Eye (tissue), 1 donor: ENCODE data around the gene NAT14.
A peak's percentile ranks its signal among the peaks of the same experiment; 100 is the strongest.

Experiments used
- DNase-seq: peaks from one replicate; pipeline ENCODE4 v3.0.0-alpha.2; 2015

Gene NAT14

GRCh38 chr19:55472463-55472862 lies 12.5 kb upstream of the NAT14 start:
- no peak for DNase-seq

DNA sequence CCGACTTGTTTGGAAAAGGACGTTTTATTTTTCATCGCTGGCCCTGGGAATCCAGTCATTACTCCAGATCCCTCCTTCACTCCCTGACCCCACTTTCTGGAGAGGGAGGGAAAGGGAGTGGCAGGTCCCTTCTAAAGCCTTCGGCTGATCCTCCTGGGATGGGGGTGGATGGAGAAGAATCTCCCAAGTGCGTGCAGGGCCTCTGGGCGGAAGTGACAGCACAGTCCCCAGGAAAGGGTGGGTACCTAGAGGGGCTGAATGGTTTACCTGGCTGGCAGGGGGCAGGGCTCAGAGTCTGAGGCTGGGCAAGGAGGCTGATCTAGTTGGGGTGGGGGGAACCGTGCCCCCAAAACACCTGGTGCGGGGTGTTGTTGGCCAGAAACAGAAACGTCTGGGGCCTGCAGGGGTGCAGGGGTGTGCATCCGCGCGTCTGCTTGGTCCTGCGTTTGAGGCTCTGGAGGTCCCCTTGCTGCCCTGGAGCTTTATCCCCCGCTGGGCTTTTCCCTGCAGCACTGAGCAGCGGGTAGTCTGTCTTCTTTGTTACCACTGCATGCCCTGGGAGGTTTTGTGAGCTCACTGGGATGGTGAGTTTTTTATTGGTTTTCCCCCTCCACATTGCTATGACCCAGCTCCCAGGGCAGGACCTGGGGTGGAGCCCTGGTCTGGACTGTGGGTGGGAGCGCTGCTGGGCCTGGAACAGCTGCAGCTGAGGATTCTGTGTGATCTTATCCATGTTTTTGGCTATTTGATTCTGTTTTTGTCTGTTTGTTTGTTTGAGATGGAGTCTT lies 11.6 kb upstream of the NAT14 start:
- DNase-seq = no peak

GRCh38 chr19:55474269-55475265 lies 10.4 kb upstream of the NAT14 start:
- peak; percentile 57 for DNase-seq

DNA sequence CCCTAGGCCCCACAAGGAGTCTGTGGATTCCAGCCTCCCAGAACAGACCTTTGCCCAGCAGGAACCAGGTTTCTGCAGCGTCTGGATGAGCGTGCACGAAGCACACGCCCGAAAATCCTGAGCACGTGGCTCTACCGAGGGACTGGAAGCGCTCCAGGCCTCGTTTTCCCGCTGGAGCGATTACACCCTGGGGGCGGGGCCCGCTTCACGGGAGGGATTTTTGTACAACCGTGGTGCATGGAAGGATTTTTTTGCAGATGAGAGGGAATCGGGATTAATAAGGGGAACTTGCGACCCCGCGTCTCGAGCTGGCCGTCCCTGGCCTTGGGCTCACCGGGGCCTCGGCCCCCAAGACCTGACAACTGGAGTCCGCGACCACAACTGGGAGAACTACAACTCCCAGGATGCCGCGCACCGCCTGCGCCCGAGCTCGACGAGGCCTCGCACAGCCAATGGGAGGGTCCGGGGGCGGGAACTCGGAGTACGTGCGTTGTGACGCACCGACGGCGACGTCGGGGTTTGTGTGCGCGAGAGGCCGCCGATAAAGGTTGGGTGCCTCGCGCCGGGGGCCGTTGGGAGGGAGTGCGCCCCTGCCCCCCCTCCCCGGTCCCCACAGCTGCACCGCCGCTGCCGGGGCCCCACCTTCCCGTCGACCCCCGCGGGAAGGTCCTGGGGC lies 8.8 kb upstream of the NAT14 start, which contains the start of gene ZNF628:
Gene ZNF628 (plus strand): TSS at position 518 of the 676 bp plus-strand sequence. CDS start 3,294 bp downstream, outside the sequence.
- peak; percentile 99 for DNase-seq

DNA sequence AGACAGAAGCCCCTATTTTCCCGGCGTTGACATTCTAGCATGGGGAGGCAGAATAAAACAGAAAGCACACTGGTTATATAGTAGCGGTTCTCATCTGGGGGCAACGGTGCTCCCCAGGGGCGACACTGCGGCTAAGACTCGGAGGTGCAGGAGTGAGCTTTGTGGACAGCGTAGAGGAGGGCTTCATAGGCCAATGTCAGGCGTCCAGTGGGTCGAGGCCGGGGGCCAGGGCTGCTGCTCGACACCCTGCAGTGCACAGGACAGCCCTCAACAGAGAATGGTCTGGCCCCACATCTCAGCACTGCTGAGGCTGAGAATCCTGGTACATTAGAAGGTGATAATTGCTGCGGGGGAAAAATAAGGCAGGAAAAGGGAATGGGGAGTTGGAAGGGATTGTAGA lies 7.1 kb upstream of the NAT14 start:
- no peak for DNase-seq

GRCh38 chr19:55478364-55478763 lies 6.6 kb upstream of the NAT14 start:
- no peak for DNase-seq

DNA sequence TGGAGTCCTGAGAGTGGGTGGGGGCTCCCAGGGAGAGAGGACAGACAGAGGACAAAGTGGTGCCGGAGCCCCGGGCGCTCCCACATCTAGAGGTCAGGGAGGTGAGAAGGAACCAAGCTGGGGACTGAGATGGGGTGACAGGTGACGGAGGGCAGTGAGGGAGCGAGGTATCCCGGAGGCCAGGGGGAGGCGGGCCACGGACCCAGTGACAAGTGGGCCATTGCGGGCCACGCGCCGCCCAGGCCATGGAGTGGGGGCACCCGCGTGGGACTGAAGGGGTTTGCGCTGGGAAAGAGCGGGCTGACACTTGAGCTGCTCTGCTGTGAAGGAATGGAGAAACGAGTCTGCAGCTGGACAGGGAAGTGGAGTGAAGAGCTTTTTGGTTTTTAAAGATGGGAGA lies 5.9 kb upstream of the NAT14 start:
- no peak for DNase-seq

- no peak for DNase-seq
Observed at GRCh38 chr19:55479451-55480230, 5.3 kb upstream of the NAT14 start.

DNA sequence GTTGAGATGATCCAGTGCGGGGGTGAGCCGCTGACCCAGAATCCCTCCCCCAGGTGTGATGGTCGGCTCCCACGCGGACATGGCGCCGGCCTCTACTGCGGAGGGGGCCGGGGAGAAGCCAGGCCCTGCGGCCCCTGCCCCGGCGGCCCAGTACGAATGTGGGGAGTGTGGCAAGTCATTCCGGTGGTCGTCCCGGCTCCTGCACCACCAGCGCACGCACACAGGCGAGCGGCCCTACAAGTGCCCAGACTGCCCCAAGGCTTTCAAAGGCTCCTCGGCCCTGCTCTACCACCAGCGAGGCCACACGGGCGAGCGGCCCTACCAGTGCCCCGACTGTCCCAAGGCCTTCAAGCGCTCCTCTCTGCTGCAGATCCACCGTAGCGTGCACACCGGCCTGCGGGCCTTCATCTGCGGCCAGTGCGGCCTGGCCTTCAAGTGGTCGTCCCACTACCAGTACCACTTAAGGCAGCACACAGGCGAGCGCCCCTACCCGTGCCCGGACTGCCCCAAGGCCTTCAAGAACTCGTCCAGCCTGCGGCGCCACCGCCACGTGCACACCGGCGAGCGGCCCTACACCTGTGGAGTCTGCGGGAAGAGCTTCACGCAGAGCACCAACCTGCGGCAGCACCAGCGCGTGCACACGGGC lies 3.7 kb upstream of the NAT14 start:
- no peak for DNase-seq

GRCh38 chr19:55481794-55482155 lies 3.2 kb upstream of the NAT14 start:
- DNase-seq = no peak

- DNase-seq = no peak
Observed at GRCh38 chr19:55482156-55482961, 2.6 kb upstream of the NAT14 start.

- DNase-seq = no peak
Observed at GRCh38 chr19:55482967-55483705, 1.9 kb upstream of the NAT14 start.

GRCh38 chr19:55483706-55484592 lies 1.0 kb upstream of the NAT14 start:
- DNase-seq = peak; percentile 37

- no peak for DNase-seq
Observed at GRCh38 chr19:55485439-55486011, 537 bp downstream of the NAT14 start.

DNA sequence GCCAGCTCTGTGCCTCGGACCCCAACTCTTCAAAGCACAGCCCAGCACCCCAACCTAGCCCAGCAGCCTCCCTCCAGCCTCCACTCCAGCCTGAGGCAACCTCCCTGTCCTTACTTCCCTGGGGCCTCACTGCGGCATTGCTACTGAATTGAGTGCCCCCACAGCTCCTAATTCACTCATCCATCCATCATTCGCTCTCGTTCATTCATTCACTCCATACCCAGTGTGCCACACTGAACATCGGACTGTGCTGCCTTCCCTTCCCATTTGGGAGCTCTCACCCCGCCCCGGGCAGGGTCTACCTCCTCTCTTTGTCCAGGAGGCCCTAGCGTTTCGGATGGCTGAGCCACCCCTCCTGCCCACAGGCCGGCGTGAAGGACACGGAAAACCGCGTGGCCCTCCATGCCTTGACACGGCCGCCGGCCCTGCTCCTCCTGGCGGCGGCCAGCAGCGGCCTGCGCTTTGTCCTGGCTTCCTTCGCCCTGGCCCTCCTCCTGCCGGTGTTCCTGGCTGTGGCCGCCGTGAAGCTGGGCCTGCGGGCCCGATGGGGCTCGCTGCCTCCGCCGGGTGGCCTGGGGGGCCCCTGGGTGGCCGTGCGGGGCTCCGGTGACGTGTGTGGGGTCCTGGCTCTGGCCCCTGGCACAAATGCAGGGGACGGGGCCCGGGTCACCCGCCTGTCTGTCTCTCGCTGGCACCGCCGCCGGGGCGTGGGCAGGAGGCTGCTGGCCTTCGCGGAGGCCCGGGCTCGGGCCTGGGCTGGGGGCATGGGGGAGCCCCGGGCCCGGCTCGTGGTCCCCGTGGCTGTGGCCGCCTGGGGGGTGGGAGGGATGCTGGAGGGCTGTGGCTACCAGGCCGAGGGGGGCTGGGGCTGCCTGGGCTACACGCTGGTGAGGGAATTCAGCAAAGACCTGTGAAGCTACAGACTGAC lies 1.3 kb downstream of the NAT14 start:
- DNase-seq = no peak

- peak; percentile 86 for DNase-seq
Observed at GRCh38 chr19:55486971-55487923, 2.3 kb downstream of the NAT14 start.
